GM19324 (cell line): Measurements from ENCODE around the gene FAM216A.
"Not testable (repeated sequence)": the region's sequence is repeated elsewhere in the genome, so short reads cannot be mapped to it uniquely, and the experiment has no call there.

Experiments used
- ATAC-seq: cut with Tn5 transposase; IDR thresholded peaks from one replicate; pipeline ENCODE4 v1.9.1; 2021; ENCODE audit warnings: mild to moderate bottlenecking, moderate library complexity; ENCODE audit not compliant: unreplicated experiment, low FRiP score

The FAM216A gene

DNA sequence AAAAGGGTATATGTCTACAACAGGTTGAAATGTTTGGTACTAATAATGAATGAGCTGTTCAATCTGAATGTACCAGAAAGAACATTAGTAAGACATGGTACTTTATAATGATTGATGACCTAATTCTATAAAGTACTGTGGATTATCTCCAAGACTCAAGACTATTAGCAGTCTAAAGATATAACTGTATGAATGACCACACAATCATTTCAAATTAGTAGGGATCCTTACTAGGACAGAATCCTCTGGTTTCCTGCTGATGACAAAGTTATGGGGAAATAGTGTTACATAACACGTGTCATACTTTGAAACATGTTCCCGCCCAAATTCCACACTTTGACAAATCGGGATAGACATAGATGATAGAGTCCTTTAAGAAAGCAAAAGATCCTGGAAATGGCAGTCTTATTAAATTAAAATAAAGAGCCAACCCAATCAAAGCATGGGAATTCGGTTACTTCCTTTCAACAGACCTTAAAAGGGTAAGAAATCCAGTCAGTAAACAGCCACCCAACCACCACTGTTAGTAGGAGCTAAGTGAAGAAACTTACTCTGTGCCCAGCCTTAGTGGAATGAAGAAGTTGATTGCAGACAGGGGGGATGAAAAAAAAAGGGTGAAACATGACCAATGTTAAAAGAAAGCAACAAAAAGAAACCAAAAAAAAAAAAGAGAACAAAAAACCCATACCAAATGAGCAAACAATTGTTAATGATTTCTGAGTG, 30.5 kb downstream of the FAM216A start:
- no peak for ATAC-seq

DNA sequence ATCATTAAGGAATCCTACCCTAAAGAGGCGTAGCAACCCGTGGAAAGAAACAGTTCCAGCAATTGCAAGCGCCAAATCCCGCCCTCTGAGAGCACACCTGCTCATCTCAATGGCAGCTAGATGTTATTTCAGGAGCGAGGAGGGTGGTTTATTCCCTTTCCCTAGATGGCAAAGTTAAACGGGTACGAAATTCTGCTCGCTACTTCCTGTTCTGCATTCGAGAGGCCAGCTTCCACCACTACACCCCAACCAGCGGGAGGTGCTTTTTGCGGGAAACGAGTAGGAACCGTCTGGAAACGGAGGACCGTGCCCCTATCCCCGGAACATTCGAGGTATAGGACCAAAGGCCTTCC, 32.7 kb downstream of the FAM216A start:
- peak; percentile 6 for ATAC-seq

DNA sequence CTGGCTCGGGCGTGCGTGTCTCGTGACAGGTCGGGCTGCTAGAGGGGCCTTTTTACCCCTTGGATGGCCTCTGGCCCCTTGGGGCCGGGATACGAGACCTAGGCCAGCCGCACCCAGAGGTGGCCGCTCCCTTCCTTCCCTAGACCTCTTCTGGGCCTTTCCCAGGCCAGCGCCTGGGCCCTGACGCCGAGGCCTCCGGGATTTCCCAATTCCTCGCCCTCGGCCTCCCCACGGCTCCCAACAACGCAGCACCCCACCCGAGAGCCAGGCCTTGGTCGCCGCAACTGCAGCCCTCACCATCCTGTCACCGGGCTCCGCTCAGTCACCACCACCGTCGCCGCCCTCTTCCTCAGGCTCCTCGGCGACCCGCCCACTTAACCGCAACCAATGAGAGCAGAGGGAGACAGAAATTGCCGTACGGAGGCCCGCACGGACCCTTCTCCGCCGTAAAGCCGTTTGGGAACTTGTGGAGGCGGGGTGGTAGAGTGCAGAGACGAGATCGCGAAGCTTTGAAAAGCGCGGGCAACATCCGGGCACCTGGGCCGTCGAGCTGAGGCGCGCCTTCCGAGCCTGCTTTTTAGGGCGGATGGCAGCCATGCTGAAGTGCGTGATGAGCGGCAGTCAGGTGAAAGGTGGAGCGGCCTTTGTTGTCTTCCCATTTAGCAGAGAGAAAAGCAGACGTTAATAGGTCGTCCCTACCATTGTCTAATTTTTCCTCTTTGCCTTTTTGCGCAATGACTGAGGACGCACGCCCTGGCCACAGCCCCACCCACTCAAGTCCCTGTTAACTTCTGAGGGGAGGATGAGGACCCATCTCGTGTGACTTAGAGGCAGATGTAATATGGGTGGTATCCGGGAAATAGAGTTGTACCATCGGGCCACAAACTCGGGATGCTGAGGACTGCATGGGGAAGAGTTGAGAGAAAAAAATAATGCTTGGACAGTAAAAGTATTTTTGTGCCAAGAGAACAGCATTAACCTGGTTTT, 33.4 kb downstream of the FAM216A start, which contains the start of the genes RAD9B and VPS29:
TSS of gene RAD9B (plus strand) at position 580 of the 987 bp plus-strand sequence. CDS start at position 587, 7 bp downstream.
TSS of gene VPS29 (minus strand) at position 360 of the 987 bp plus-strand sequence. CDS start at position 300, 60 bp downstream.
- peak; percentile 95 for ATAC-seq

- no peak for ATAC-seq
Observed at GRCh38 chr12:110503432-110503831, 34.8 kb downstream of the FAM216A start.

- no peak for ATAC-seq
Observed at GRCh38 chr12:110505332-110505731, 36.7 kb downstream of the FAM216A start.

GRCh38 chr12:110508071-110508586, 39.5 kb downstream of the FAM216A start:
- no peak for ATAC-seq

GRCh38 chr12:110513842-110514241, 45.2 kb downstream of the FAM216A start:
- ATAC-seq = no peak

- no peak for ATAC-seq
Observed at GRCh38 chr12:110514363-110514762, 45.7 kb downstream of the FAM216A start.

GRCh38 chr12:110516995-110517394, 48.4 kb downstream of the FAM216A start:
- no peak for ATAC-seq

GRCh38 chr12:110518014-110518413, 49.4 kb downstream of the FAM216A start:
- ATAC-seq = not testable (repeated sequence)

DNA sequence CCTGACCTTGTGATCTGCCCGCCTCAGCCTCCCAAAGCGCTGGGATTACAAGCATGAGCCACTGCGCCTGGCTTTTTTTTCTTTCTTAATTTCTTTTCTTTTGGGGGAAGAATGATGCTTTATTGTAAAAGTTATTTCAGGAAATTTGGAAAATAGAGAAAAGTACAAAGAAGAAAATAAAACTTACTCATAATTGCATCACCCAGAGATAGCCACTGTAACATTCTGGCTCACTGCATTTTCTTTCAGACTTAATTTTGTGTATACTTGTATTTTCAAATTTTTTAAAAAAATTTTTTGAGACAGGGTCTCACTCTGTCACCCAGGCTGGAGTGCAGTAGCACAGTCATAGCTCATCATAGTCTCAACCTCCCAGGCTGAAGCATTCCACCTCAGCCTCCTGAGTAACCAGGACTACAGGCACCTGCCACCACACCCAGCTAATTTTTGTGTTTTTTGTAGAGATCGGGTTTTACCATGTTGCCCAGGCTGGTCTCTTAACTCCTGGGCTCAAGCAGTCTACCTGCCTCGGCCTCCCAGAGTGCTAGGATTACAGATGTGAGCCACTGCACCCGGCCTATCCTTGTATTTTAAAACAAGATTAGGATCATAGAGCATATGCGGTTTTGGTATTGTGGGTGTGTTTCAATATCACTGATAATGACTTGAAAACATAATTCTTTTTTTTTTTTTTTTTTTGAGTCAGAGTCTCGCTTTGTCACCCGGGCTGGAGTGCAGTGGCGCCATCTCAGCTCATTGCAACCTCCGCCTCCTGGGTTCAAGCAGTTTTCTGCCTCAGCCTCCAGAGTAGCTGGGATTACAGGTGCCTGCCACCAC, 52.4 kb downstream of the FAM216A start:
- ATAC-seq = not testable (repeated sequence)

GRCh38 chr12:110528277-110528839, 59.7 kb downstream of the FAM216A start:
- no peak for ATAC-seq

- no peak for ATAC-seq
Observed at GRCh38 chr12:110530511-110530910, 61.9 kb downstream of the FAM216A start.

DNA sequence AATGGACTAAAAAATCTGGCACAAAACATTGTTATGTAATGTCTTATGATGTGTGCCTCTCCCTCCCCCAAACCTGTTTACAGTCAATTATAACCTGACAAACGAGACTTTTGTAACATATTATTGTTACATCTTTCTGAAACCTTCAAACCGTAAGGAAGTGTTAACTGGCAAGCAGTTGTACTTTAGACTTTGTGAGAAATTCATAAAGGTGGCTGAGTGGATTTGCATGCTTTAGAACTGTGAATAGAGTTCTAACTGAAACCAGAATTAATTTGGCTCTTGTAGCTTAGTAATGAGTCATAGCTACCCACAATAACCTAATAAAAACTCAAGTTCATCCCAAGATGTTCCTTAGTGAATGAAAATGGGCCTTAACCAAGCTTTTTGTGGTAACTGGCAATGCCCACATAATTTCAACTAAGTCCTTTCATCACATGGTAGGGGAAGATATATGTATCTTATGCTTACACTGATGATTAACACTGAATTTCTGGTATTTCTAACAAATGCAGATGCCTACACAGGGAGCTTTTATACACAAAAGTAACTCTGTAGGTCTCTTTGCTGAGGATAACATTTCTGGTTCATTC, 63.2 kb downstream of the FAM216A start:
- ATAC-seq = peak; percentile 85

- no peak for ATAC-seq
Observed at GRCh38 chr12:110532644-110533043, 64.0 kb downstream of the FAM216A start.

DNA sequence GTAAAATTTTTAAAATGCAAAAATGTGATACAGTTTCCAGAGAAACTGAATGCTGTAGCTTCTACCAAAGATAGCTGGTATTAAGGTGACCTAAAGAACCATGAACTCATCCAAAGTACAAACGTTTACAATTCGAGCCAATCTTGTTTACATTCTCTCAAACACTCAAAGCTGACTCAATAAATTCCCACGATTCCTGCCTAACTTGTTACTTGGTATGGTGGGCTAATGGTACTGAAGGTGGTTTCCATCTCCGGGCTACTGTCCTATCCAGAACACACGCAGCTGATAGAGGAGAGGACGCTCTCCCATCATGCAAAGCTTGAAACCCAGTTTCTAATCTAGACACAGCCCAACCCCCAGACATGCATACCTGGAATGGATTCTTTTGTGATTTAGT, 65.0 kb downstream of the FAM216A start:
- no peak for ATAC-seq

DNA sequence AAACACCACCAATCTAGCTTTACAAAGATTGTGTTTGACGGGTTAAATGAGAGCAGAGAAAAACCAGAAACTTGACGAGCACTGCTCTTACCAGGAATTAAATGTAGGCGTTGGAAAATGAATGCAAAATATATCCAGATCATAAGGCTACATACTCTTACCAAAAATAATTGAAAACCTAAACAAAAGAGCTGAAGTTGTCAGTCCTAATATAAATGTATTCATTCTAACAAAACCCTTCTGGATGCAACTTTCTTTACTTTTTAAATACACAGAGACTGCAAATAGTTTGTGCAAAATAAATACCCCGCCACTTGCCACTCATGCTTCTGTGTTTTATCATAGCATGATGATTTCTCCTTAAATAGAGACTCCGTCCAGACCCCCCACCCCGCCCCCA, 66.2 kb downstream of the FAM216A start:
- no peak for ATAC-seq

- no peak for ATAC-seq
Observed at GRCh38 chr12:110536834-110537604, 68.4 kb downstream of the FAM216A start.
